ENCODE results near the gene ZNHIT3.
"Not testable (repeated sequence)": the region's sequence is repeated elsewhere in the genome, so short reads cannot be mapped to it uniquely, and the experiment has no call there.

The ZNHIT3 gene

GRCh38 chr17:36485027-36485426, 1.5 kb upstream of the ZNHIT3 start:
- no peak for DNase-seq

DNA sequence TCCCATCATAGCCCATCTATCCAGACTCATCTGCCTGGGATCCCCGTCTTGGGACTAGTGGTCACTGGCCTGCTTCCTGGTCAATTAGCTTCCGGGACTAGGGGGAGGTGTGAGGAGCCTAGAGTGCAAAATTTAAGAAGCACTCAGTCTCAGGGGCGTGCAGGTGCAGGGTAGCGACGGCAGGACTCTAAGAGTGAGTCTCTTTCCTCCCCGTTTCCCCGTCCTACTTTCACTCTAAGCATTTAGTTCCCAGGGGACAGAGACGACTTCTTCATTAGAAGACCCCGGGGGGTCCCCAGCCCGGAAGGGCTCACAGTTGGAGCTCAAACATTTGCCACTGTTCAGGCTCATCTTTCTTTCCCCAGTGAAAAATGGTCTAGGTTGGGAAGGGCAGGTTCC, 677 bp upstream of the ZNHIT3 start:
- DNase-seq = no peak

DNA sequence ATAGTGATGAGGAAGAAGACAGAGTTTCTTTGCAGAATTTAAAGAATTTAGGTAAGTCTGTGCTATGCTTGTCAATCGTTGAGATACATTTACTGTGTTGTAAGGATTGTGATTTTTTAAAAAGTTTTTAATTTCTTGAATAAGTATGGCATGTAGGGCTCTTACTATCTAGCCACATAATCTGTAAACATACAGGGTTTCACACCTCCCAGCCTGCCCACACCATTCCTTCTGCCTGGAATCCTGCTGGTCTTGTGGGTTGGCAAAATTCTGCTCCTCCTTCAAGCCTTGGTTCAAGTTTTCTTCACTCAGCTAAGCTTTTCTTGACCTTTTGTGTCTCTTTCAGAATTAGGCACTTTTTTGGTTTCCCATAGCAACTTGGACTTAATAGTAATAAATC, 7.5 kb downstream of the ZNHIT3 start:
- no peak for DNase-seq

DNA sequence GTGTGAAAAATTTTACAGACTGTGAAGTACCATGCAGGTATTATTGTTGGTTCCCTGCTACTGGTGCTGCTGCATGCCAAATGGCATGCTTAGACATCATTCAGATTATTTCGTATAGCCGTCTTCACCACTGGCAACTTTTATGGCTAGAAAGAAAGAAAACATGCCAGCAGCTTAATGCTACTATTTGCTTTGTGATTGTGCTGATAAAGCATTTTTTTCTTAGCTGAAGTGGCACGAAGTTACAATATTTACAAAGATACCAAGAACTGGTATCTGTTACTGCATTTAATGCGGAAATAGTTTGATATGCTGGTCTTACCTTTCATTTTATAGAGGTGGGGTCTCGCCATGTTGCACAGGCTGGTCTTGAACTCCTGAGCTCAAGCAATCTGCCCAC, 8.2 kb downstream of the ZNHIT3 start:
- DNase-seq = no peak

- DNase-seq = no peak
These were observed 8.6 kb downstream of the ZNHIT3 start for GRCh38 chr17:36495076-36495578.

GRCh38 chr17:36496018-36496789, 9.7 kb downstream of the ZNHIT3 start:
- no peak for DNase-seq

GRCh38 chr17:36498155-36498554, 11.7 kb downstream of the ZNHIT3 start:
- DNase-seq = no peak

DNA sequence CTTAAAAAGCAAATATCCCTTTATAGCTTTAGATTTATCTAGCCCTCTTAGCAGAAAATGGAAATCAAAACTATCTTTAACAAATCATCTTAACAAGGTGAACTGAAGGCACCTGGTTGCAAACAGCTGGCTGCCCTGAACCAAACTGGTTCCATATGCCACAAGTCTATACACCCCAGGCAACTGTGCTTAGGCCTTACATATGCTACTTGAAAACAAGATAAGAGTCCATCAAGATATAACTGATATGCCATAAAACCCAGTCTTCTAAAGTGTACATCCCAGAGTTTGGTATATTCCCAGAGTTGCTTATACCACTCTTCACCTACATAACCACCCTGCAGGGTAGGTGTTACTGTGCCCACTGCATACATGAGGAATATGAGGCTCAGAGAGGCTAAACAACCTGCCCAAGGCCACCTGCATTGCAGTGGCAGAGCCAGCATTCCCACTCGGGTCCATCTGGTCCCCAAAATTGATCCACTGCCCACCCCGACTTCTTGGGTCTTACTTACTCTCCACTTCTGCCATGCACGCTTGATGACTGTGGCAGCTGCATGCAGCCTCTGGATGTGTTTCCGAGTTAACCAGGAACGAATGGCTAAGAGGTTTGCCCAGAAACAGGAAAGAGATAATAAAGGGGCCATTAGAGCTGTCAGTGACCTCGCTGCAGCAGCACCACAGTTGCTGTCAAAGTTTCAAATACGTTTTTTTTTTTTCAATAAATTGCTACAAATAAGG, 12.2 kb downstream of the ZNHIT3 start:
- no peak for DNase-seq

DNA sequence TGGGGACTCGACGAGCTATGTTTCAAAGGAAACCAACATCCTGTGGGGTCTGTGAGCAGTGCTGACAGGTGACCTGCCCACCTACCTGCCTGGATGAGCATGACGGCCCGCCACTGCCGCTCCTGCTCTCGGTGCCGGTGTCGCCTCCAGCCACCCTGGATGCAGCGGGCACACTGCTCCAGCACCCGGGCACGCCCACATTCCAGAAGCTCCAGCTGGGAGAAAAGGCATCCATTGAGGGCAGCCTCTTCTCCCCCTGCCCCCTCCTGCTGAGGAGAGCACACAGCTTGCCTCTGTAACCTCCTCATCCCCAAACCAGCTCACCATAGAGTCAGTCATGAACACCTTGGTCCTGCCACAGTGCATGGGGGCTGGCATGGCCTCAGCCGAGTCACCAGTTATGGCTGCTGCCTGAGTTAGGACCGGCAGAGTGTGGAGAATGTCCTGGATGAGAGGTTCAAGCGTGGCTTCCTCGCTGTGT, 14.3 kb downstream of the ZNHIT3 start:
- DNase-seq = no peak

- DNase-seq = no peak
These were observed 14.9 kb downstream of the ZNHIT3 start for GRCh38 chr17:36501351-36501750.

DNA sequence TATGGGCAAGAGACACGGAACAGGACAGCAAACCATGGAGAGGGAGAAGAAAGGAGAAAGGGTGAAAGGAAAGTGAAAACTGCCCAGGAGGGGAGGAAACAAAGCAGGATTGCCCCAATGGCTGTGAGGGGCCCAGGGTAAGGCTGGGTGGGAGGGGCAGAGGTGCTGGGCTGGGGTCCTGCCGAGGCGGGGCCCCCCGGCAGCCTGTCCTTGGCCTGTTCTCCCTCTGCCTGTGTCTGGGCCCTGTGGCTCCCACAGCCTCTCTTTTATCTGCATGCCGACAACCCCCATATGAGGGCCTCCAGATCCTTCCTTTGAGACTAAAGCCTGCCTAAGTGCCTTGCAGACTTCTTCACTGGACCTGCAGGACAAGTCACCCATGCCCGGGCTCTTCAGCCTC, 15.5 kb downstream of the ZNHIT3 start:
- DNase-seq = no peak

DNA sequence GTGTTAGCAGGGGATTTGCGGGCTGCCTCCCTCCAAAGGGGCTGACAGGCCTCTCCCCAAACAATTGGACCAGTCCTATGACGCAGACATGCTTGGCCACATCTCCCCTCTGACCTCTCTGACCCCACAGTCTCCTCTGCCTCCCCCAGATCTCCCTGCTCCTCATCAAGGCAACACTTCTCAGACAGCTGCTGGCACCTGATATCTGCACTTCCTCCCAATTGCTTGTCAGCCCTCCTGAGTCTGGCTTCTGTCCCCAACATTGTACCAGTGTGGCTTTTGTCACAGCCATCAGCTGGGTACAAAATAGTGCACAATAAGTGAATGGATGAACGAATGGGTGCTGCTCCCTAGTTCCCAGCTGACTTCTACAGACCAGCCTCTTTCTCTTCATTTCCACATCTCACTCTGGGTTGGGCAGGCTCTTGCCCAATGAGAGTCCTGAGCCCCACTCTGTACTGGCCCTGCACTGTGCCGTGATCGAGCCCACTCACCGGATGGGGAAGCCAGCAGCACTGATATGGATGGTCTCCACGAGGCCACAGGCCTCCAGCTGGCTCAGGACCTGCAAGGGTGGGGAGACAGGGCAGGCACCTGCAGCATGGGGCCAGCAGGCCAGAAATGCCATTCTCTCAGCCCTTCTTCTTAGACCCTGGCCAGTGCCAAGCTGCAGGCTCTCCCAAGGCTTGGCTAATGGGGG, 17.1 kb downstream of the ZNHIT3 start:
- no peak for DNase-seq

GRCh38 chr17:36504156-36504545, 17.7 kb downstream of the ZNHIT3 start:
- no peak for DNase-seq

DNA sequence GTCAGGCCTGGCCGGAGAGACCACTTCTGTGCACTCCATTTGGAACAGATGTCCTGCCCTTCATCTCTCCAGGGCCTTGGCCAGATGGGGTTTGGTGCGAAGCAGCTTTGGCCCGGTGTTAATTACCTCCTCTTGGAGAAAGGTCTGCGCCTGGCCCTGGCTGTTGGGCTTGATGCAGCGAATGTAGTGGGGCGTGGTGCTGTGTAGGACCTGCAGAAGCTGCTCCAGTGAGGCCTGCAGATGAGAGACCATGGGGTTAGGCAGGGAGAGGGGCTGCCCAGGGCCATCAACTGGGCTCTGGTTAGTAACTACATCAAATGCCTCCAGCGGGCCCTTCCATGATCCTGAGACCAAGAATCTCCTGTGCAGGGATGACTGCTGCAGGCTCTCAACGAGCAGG, 18.7 kb downstream of the ZNHIT3 start:
- no peak for DNase-seq

DNA sequence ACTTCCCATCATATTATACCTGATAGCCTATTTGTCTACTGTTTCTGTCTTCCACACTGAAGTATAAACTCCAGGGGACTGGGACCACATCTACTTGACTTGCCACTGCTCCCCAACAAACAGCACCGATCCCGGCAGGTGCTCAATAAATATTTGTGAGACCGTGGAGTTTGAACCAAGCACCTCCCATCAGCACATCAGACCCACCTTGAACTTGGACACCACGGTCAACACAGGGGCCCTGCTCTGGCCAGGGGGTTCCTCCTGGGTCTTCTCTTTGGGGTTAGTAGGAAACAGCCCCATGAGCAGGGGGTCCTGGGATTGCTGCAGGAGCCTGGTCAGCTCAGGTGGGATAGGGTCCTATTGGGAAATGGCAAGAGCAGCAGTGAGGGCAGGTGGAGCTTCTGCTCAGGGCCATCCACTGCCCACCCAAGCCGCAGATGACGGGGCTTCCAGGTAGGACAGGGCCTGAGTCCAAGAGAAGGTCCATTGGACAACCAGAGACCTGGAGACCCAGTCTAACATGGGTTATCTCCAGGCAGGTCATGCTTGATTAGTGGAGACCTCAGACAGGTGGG, 19.9 kb downstream of the ZNHIT3 start:
- no peak for DNase-seq

- no peak for DNase-seq
These were observed 20.4 kb downstream of the ZNHIT3 start for GRCh38 chr17:36506831-36507230.

GRCh38 chr17:36507266-36507665, 20.8 kb downstream of the ZNHIT3 start:
- no peak for DNase-seq

DNA sequence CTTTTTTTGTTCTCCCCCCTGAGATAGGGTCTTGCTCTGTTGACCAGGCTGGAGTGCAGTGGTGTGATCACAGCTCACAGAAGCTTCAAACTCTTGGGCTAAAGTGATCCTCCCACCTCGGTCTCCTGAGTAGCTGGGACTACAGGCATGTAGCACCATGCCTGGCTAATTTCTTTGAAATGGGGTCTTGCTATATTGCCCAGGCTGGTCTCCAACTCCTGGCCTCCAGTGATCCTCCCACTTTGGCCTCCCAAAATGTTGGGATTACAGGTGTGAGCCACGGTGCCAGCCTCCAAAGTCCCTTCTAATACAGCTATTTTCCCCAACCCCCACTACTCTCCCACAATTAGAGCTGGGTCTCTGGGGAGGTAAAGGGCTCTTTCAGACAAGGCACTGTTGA, 22.0 kb downstream of the ZNHIT3 start:
- not testable (repeated sequence) for DNase-seq

GRCh38 chr17:36509272-36509985, 22.9 kb downstream of the ZNHIT3 start:
- no peak for DNase-seq

- no peak for DNase-seq
These were observed 24.2 kb downstream of the ZNHIT3 start for GRCh38 chr17:36510636-36511035.

DNA sequence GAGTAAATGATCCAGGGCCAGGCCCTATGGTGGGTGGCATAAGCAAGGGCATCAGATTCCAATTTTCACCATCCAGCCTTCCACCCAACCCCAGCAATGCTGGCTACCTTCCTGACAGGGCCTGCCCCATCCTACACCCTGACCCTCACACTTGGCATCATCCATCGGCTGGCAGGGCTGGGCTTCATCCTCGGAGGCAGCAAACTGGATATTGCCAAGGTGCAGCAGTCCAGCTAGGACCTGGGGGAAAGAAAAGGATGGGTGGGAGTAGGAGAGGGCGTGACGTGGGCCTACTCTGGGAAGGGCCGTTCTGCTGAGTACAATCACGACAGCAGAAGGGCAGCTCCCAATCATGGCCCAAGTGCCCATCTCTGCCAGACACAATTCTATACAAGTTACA, 24.7 kb downstream of the ZNHIT3 start:
- no peak for DNase-seq

GRCh38 chr17:36512641-36513040, 26.2 kb downstream of the ZNHIT3 start:
- DNase-seq = no peak

DNA sequence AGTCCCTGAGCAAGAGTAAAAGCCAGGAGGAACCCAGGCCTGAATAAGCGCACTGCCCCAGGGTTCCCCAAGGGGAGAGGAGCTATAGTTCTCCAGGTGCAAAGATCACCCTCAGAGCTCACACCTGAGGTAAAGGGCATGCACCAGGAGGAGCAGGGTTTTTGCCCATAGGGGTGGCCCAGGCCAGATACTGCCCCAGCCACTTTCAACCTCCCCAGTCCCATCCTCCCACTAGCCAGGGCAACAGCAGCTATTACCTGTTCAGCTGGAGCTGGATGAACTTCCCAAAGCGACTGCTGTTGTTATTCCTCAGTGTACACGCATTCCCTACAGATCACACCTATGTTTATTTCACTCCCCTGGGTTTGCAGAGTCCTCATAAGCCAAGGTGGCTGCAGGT, 28.4 kb downstream of the ZNHIT3 start:
- no peak for DNase-seq

Data from NCI-H1417 treated with DMSO at 0.1 percent for 48 hours (cell line).